ENCODE data around the gene NFIB. TPM values are rescaled to one million over a fixed set of nuclear protein-coding genes. Genes with fewer than 3 reads are reported as not detected.
A peak's percentile ranks its signal among the peaks of the same experiment; 100 is the strongest.

Gene NFIB
- total RNA-seq, 2 donors from 2014 or later = 54.8 to 114 TPM

GRCh38 chr9:14189146-14189545 lies 124.8 kb downstream of the NFIB start:
- no peak for ATAC-seq (ENCODE audit: insufficient number of reproducible peaks, low FRiP score, low read depth)
- no peaks in the 10 kb centered on the region for H3K27me3 ChIP-seq (replicated peaks; ENCODE audit: insufficient read depth)
- H3K4me1 ChIP-seq (ENCODE audit: control insufficient read depth in 1 of 2, low read depth in 2 of 2) = peaks cover 12 to 52% of the 10 kb centered on the region in 2 donors
- TF ChIP-seq CTCF (IDR thresholded peaks at IDR 0.05) = no peak
- no peak overlapping the region for H3K27ac ChIP-seq
- H3K36me3 ChIP-seq = no peaks in the 10 kb centered on the region
- no peak overlapping the region for H3K4me3 ChIP-seq
- DNase-seq (ENCODE audit: low spot score) = no peak
- no peaks in the 10 kb centered on the region for H3K9me3 ChIP-seq

GRCh38 chr9:14188538-14188937 lies 125.4 kb downstream of the NFIB start:
- Histone ChIP-seq H3K4me1 (ENCODE audit: control insufficient read depth in 1 of 2, low read depth in 2 of 2) (peaks cover 12 to 46% of the 10 kb centered on the region in 2 donors), H3K9me3 (no peaks in the 10 kb centered on the region), H3K27ac (no peak overlapping the region), H3K4me3 (peak overlapping the region; percentile 7), H3K27me3 (replicated peaks; ENCODE audit: insufficient read depth) (no peaks in the 10 kb centered on the region), H3K36me3 (no peaks in the 10 kb centered on the region)
- TF ChIP-seq CTCF (IDR thresholded peaks at IDR 0.05) = no peak
- DNase-seq (ENCODE audit: low spot score) = no peak
- ATAC-seq (ENCODE audit: insufficient number of reproducible peaks, low FRiP score, low read depth) = no peak

GRCh38 chr9:14188011-14188410 lies 125.9 kb downstream of the NFIB start:
- Histone ChIP-seq H3K27ac (no peak overlapping the region), H3K4me1 (ENCODE audit: control insufficient read depth in 1 of 2, low read depth in 2 of 2) (peaks cover 14 to 41% of the 10 kb centered on the region in 2 donors), H3K27me3 (replicated peaks; ENCODE audit: insufficient read depth) (no peaks in the 10 kb centered on the region), H3K4me3 (no peak overlapping the region), H3K9me3 (no peaks in the 10 kb centered on the region), H3K36me3 (no peaks in the 10 kb centered on the region)
- TF ChIP-seq CTCF (IDR thresholded peaks at IDR 0.05) = no peak
- ATAC-seq (ENCODE audit: insufficient number of reproducible peaks, low FRiP score, low read depth) (no peak), DNase-seq (ENCODE audit: low spot score) (no peak)

GRCh38 chr9:14186096-14186495 lies 127.8 kb downstream of the NFIB start:
- Histone ChIP-seq H3K4me1 (ENCODE audit: control insufficient read depth in 1 of 2, low read depth in 2 of 2) (peaks cover 14 to 48% of the 10 kb centered on the region in 2 donors), H3K27me3 (replicated peaks; ENCODE audit: insufficient read depth) (no peaks in the 10 kb centered on the region), H3K36me3 (no peaks in the 10 kb centered on the region), H3K27ac (no peak overlapping the region), H3K9me3 (no peaks in the 10 kb centered on the region), H3K4me3 (no peak overlapping the region)
- TF ChIP-seq CTCF (IDR thresholded peaks at IDR 0.05) = no peak
- ATAC-seq (ENCODE audit: insufficient number of reproducible peaks, low FRiP score, low read depth) (no peak), DNase-seq (ENCODE audit: low spot score) (no peak)

- TF ChIP-seq CTCF (IDR thresholded peaks at IDR 0.05) = no peak
- ATAC-seq (ENCODE audit: insufficient number of reproducible peaks, low FRiP score, low read depth) (no peak), DNase-seq (ENCODE audit: low spot score) (no peak)
- no peak overlapping the region for H3K4me3 ChIP-seq
- H3K36me3 ChIP-seq = no peaks in the 10 kb centered on the region
- no peak overlapping the region for H3K27ac ChIP-seq
- peaks cover 19 to 59% of the 10 kb centered on the region in 2 donors for H3K4me1 ChIP-seq (ENCODE audit: control insufficient read depth in 1 of 2, low read depth in 2 of 2)
- no peaks in the 10 kb centered on the region for H3K9me3 ChIP-seq
- H3K27me3 ChIP-seq (replicated peaks; ENCODE audit: insufficient read depth) = no peaks in the 10 kb centered on the region
These were observed 128.9 kb downstream of the NFIB start for GRCh38 chr9:14185016-14185415.
